ENCODE measurements around the gene ZNF428. TPM values are rescaled to one million over a fixed set of nuclear protein-coding genes. Genes with fewer than 3 reads are reported as not detected.

Gene ZNF428
- total and polyA plus RNA-seq, 2 of the 8 experiments (the other 6 are each of a cell fraction or from before 2014, with no cell fraction given): 7.8 to 16.7 TPM

- peaks cover 5% of the 10 kb centered on the region; the same call in 1 of the 2 replicates for H3K79me1 ChIP-seq (ENCODE audit: low read depth, low read length)
- H3K4ac ChIP-seq (replicated peaks; ENCODE audit: insufficient read length, low read depth, low read length): no peak overlapping the region
- H2BK120ac ChIP-seq (replicated peaks; ENCODE audit: low read depth, low read length): no peak overlapping the region
- FAIRE-seq: no peak
- H3K23ac ChIP-seq (ENCODE audit: insufficient read length): no peak overlapping the region
- H2BK12ac ChIP-seq (ENCODE audit: low read depth, low read length): no peak overlapping the region
- ChIA-PET CTCF (ENCODE audit: partially characterized antibody) (interaction anchor here (1.2 to 6.9 kb wide), 3 partner anchors 9 to 26 kb away, joined by 3 to 45 read pairs (median 7); partner anchors contain the start of gene IRGQ), POLR2A (ENCODE audit: partially characterized antibody) (interaction anchor here (0.7 to 3.6 kb wide), 6 partner anchors 8 to 53 kb away, joined by 4 to 22 read pairs (median 8); partner anchors contain the start of gene ZNF575)
- 0 out of 2 replicates have a peak overlapping the region, but pooled peaks have one; percentile 67 for H2AK5ac ChIP-seq (ENCODE audit: low read depth, low read length)
- H3K4me2 ChIP-seq (ENCODE audit: insufficient read depth in 1 of 2, low read depth in 2 of 2, low read length in 2 of 2): peak overlapping the region; percentile 64 to 98
- no peak overlapping the region for H2BK20ac ChIP-seq (ENCODE audit: low read length)
- no peaks in the 10 kb centered on the region for H3K9me3 ChIP-seq (ENCODE audit: insufficient read depth in 2 of 2, low read depth in 1 of 2, low read length in 1 of 2)
- H3K27ac ChIP-seq (ENCODE audit: low read depth, low read length): no peak overlapping the region
- H2BK15ac ChIP-seq (ENCODE audit: low read length): 0 out of 2 replicates have a peak overlapping the region, but pooled peaks have one; percentile 48
- H3K27me3 ChIP-seq (replicated peaks in 1 of 4; ENCODE audit: control insufficient read depth in 3 of 4, extremely low read depth in 1 of 4, insufficient read depth in 3 of 4, low read length in 3 of 4): no peaks in the 10 kb centered on the region
- no peak overlapping the region for H3K56ac ChIP-seq (replicated peaks; ENCODE audit: insufficient read length, low read depth, low read length)
- 0 out of 2 replicates have a peak overlapping the region, but pooled peaks have one; percentile 23 for H2AFZ ChIP-seq (ENCODE audit: low read length)
- H3K18ac ChIP-seq (ENCODE audit: extremely low read depth, low read length): no peak overlapping the region
- no peaks in the 10 kb centered on the region for H3K79me2 ChIP-seq (ENCODE audit: control insufficient read depth in 1 of 2, insufficient read depth in 2 of 2, low read length in 2 of 2)
- DNase-seq (ENCODE audit: low read depth in 1 of 2, low spot score in 2 of 2): no peak
- H3K4me3 ChIP-seq (ENCODE audit: extremely low read depth in 1 of 4, insufficient read depth in 2 of 4, low read depth in 3 of 4, low read length in 4 of 4): peak overlapping the region in 1 of 4 experiments; percentile 89; a peak in 2 of 8 replicates
- H3K4me1 ChIP-seq (replicated peaks in 1 of 4; ENCODE audit: control insufficient read depth in 3 of 4, insufficient read depth in 4 of 4, low read length in 3 of 4): peaks cover 0 to 11% (median 5%) of the 10 kb centered on the region in 4 experiments; a peak in 6 of 7 replicates
- 82% methylated on average over 7 of the region's 7 CpGs; no CpG with 5 or more reads in 1 of the 2 experiments for WGBS, 2 experiments (ENCODE audit: extremely low coverage in 1 of 2, insufficient coverage in 1 of 2, insufficient read length in 1 of 2, insufficient replicate concordance in 2 of 2, low coverage in 1 of 2, low lambda C conversion rate in 2 of 2, missing lambda C conversion rate in 1 of 2)
- peak overlapping the region; percentile 83; the same call in 1 of the 2 replicates for H2BK5ac ChIP-seq (ENCODE audit: low read depth, low read length)
- H3K23me2 ChIP-seq (ENCODE audit: low read depth, low read length): peaks cover 16% of the 10 kb centered on the region
- H3K14ac ChIP-seq (ENCODE audit: insufficient read length): no peak overlapping the region
- H3K36me3 ChIP-seq (ENCODE audit: control insufficient read depth in 2 of 4, insufficient read depth in 4 of 4, low read length in 3 of 4): peaks cover 0 to under 1% (median 0%) of the 10 kb centered on the region in 4 experiments; a peak in 2 of 8 replicates
- no peak overlapping the region for H4K8ac ChIP-seq (ENCODE audit: extremely low read depth, insufficient read depth, low read length)
- H3K9ac ChIP-seq (replicated peaks in 1 of 4; ENCODE audit: extremely low read depth in 1 of 4, low read depth in 3 of 4, low read length in 3 of 4): no peak overlapping the region; a peak in 1 of 7 replicates
- no peak overlapping the region for H4K91ac ChIP-seq (replicated peaks; ENCODE audit: insufficient read length, low read length)
- no peak overlapping the region for H4K5ac ChIP-seq (ENCODE audit: insufficient read length, low read depth, low read length)
- peaks cover 0 to 4% of the 10 kb centered on the region in 2 experiments for H4K20me1 ChIP-seq (replicated peaks in 1 of 2; ENCODE audit: control insufficient read depth in 1 of 2, insufficient read depth in 2 of 2, low read length in 2 of 2)
- TF ChIP-seq, protein P1, sequence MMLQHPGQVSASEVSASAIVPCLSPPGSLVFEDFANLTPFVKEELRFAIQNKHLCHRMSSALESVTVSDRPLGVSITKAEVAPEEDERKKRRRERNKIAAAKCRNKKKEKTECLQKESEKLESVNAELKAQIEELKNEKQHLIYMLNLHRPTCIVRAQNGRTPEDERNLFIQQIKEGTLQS (IDR thresholded peaks at IDR 0.05; ENCODE audit: insufficient read depth, low read depth, low read length): no peak
- no peak for TF ChIP-seq CHD1 (IDR thresholded peaks at IDR 0.05; ENCODE audit: low read depth, low read length)
- no peak for TF ChIP-seq USF2 (IDR thresholded peaks at IDR 0.05; ENCODE audit: low read length)
- no peak for TF ChIP-seq EGR1 (IDR thresholded peaks at IDR 0.05; ENCODE audit: borderline replicate concordance, low read depth, low read length)
- no peak for TF ChIP-seq EP300 (IDR thresholded peaks at IDR 0.05; ENCODE audit: borderline replicate concordance in 1 of 2, low read depth in 2 of 2, low read length in 2 of 2)
- TF ChIP-seq SIX5 (IDR thresholded peaks at IDR 0.05; ENCODE audit: low read depth, low read length): no peak
- no peak for TF ChIP-seq RFX5 (IDR thresholded peaks at IDR 0.05; ENCODE audit: borderline replicate concordance, low read depth, low read length)
- TF ChIP-seq JUND (IDR thresholded peaks at IDR 0.05; ENCODE audit: low read length): no peak
- no peak for TF ChIP-seq RXRA (IDR thresholded peaks at IDR 0.05; ENCODE audit: insufficient read depth, low read depth, low read length)
- TF ChIP-seq SIN3A (conservative IDR thresholded peaks at IDR 0.05 in 1 of 2, IDR thresholded peaks at IDR 0.05 in 1 of 2; ENCODE audit: low read depth in 1 of 2, low read length in 2 of 2): no peak
- TF ChIP-seq TEAD4 (IDR thresholded peaks at IDR 0.05; ENCODE audit: low read depth, low read length): no peak
These were observed 38.0 kb downstream of the ZNF428 start for GRCh38 chr19:43581467-43581866.
